ENCODE results near the gene TECPR2.

Gene TECPR2

GRCh38 chr14:102499401-102500157 lies 136.8 kb downstream of the TECPR2 start:
- no peak for DNase-seq

DNA sequence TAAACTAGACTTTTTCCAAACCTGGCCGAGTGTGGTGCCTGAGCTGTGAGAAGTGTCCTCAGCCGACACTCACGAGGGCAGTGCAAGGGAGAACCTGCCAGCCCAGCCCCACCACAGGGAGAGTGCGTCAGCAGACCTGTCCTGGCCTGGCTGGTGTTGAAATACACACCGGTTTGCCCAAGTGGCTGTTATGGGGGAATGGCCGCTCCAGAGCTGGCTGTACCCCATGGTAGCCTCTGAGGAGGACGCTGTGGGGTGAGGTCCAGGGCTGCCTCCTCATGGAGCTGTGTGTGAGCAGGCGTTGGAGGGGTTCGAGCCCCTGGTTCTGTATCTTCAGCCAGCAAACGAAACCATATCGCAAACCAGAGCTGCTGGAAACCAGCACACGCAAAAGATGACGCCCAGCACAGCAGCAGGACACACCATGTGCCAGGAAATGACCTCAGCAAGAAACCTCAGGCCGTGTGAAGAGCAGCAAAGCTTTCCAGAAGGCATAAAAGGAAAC lies 137.5 kb downstream of the TECPR2 start:
- DNase-seq: no peak

DNA sequence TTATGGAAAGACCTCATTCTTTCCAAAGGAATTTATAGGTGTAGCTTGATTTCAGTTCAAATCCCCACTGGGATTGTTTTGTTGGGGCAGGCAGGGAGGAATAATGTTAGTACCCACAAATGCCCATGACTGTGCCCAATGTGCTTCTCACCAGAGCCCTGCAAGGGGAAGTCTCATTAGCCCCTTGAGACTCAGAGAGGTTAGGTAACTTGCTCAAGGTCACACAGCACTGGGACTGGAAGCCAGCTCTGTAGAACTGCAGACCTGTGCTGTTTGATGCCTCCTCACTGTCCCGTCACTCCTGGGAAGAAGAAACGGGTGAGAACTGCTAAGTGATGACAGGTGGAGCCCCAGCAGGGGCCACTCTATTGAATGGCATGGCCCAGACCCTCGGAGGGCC lies 138.0 kb downstream of the TECPR2 start:
- no peak for DNase-seq

GRCh38 chr14:102501751-102502315 lies 139.1 kb downstream of the TECPR2 start:
- no peak for DNase-seq

DNA sequence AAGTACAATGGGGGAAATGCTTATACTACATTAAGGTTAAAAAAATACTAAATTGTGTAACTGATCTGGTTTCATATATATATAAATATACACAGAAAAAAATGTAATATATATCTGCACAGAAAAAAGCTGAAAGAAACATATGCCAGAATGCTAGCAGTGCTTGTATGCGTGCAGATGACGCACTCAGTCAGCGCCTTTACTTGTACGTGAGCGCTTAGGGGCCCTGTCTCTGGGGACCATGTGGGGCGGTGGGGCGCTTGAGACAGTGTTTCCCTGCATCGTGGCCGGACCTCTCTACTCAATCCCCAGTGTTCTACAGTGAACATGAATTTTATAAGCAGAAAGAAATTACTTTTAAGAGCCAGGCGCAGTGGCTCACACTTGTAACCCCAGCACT lies 139.8 kb downstream of the TECPR2 start:
- DNase-seq: no peak

DNA sequence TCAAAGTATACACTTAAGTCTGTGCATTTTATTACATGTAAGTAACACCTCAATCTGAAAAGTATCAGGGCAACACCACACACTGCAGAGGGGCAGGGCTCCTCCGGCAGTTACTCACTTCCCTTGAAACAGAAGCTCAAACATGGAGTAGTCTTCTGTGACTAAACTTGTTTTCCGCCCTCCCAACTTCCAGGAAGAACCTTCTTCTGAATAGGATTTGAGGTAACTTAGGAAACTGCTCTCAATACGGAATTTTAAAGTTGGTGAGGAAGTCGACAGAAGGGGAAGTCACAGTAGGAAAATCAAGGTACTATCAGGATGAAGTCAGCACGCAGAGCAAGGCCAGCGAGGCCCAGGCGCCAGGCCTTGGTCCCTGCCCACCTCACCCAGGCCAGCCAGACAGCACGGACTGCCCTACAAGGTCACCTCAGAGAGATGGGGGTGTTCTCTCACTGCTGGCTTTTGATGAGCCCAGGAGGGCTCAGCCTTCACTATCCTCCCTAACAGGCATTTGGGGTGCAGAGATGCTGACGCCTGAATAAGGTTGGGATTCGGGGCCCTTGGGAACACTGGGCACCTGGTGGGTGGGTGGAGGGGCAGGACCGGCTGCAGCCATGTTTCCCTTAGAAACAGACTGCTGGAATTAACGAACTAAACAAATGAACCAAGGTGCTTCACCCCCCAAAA lies 141.0 kb downstream of the TECPR2 start:
- DNase-seq: no peak

DNA sequence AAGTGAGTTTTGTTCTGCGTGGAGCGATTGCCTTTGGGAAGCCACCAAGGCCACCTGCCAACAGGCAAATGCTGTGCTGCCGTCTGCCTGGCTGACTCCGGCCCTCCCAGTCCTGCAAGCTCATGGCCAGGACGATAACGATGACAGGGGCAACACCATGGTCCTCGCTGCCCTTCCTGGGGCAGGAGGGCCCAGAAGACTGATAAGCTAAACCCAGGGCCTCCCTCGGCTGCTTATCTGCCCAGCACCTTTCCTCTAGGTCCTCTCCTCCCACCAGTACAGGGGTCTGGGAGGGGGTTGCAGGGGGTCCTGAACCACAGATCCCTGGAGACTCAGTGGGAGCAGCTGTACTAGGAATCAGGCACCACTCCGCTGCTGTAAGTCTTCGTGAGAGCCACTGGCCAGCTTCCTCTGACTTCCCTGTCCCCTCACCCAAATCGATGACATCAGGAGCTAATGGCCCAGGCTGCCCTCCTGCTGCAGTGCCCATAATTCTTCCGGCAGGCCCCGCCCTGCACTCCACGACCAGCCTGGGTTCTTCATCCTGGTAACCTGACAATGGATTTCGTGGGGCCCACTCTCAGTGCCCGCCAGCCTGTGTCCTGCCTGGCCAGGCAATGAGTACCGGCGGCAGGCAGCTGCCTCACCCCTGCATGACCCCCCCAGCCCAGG lies 141.7 kb downstream of the TECPR2 start:
- no peak for DNase-seq

GRCh38 chr14:102505000-102505619 lies 142.4 kb downstream of the TECPR2 start:
- no peak for DNase-seq

- DNase-seq: no peak
Observed at GRCh38 chr14:102505775-102506625, 143.3 kb downstream of the TECPR2 start.

DNA sequence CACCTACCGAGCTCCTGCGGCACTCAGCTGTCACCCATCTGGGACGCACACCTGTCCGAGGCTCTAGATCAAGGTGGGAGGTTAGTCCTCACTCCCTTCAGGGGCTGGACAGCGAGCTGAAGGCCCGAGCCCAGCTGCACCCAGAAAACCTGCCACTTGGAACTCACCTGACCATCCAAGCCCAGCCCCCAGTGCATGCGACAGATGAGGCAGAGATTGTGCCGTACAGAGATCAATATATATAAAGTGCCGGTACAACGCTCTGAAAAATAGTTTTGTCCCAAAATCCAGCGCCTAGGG lies 143.8 kb downstream of the TECPR2 start:
- no peak for DNase-seq

- DNase-seq: no peak
Observed at GRCh38 chr14:102507081-102507856, 144.5 kb downstream of the TECPR2 start.

GRCh38 chr14:102507857-102508312 lies 145.1 kb downstream of the TECPR2 start:
- no peak for DNase-seq

DNA sequence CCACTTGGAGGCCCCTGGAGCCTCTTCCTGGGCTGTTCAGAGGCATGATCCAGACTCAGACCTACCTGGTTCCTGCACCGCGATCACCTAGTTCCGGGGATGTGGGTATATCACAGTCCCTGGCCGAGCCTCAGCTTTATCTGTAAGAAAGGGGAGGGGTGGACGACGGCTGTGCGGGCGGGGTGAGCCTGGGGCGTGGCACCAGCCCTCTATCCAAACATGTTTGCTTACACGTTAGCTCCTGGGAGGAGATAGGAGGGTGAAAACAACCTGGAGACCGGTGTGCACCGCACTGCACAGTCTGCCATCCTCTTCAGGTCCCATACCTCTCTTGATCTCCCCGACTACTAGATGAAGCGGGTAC lies 145.7 kb downstream of the TECPR2 start:
- DNase-seq: no peak

DNA sequence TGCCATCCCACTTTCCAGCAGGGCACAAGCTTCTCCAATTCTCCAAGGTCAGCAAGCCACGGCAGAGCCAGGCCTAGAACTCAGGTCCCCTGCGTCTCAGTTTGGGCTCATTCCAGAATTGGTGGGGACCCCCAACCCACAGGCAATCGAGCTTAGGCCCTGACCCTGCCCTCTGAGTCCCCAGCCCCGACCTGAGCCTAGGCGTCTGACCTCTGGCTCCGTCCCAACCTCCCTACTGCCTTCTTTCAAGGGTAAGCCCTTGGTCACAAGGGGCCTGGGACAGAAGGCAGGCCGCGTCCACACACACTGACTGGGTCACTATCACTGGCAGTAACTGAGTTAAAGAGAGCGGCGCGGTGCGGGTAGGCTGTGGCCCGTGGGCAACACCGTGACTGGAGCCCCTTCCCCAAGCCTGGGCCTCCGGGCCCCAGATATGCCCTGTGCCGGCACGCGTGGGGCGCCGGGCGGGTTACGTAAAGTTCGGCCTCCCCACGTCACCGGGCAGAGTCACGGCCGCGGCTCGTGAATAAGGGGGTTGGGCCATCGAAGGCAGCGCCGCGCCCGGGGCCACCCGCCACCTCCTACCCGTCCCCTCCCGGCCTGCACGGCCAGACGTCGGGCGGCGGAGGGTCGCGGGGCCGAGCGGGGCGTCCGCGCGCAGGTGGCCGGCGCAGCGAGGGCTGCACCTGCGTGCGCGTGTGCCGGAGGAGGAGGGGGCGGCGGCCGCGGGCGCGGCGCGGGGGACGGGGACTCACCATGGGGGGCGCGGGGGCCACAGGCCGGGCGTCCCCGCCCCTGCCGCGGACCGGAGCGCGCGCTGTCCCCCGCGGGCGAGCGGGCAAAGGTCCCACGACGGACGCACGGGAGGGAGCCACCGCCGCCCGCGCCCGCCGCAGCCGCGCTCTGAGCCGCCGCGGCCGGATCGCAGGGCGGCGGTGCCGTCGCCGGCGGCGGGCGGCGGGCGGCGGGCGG lies 146.3 kb downstream of the TECPR2 start:
- DNase-seq: peak; percentile 30

DNA sequence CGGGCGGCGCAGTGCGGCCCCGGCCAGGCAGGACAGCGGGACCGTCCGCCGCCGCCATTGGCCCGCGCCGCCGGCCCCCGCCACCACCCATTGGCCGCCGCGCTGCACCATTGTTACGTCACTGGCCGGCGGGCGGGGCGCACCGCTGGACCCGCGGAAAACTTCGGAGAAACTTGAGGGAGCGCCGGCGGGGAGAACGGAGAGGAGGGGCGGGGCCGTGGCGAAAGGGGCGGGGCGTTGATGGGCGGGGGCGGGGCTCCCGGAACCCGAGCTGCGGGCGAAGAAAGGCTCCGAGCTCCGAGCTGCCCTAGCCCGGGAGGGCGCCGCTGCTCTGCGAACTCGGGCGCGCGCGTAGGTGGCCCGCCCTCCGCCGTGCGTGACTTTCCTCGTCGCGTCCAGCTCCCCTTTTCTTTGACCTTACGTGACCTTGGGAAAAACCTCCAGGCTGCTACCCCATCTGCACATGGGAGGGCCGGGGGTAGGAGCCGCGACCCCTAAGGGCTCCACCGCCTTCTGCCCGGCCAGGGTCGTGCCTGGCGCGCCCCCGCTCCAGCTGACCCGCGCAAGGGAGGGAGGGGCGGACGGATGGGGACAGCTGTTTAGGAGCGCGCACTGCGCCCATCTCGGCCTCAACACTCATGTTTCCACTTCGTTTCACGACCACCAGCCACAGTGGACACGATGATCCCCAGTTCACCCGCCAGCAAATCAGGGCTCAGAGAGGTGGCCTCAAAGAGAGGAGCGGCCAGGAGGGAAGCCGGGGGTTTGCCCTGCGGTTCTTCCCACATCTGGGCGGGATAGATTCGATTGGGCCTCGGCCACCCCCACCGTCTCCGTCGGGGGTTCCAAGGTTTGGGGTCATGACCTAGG lies 147.2 kb downstream of the TECPR2 start, which contains the start of gene ANKRD9:
ANKRD9 (minus strand) TSS at position 31 of the 870 bp plus-strand sequence. CDS start 1,887 bp downstream, outside the sequence.
- DNase-seq: peak; percentile 80

DNA sequence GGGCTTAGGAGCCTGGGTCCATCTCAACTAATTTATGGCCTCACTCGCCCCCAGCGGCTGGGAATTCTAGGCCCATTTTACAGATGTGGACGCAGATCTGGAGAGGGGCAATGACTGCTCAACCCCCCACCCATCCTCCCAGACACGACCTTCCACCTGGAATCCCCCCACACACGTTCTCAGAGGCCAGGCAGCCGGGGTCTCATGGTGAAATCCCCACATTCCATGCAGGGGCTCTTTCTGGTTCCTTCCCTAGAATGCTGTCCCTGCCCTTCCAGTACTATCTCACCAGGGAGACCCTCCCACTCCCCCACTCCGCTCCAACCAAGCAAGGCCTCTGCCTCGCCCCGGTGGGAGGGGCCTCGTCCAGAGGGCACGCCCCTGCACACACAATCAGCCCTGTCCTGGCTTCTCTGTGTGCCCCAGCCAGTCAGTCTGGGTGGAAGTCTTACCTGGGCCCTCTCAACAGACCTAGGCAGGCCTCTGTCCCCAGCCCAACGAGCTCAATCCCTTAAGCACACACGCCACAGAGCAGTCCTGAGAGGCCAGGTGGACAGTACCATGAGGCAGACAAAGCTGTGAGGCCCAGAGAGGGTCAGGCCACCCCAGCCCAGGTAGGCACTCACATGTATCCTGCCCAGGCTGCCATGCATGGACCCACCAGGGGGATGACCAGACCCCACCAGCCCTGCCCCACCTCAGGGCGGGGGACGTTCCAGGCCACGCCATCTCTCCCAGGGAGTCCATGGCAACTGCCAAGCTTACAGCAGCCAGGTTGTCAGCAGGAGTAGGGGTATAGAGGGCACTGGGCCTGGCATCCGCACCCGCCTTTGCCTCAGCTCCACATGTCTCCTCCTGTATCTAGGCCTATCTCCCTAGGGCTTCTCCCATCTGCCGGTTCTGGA lies 148.1 kb downstream of the TECPR2 start:
- DNase-seq: no peak

DNA sequence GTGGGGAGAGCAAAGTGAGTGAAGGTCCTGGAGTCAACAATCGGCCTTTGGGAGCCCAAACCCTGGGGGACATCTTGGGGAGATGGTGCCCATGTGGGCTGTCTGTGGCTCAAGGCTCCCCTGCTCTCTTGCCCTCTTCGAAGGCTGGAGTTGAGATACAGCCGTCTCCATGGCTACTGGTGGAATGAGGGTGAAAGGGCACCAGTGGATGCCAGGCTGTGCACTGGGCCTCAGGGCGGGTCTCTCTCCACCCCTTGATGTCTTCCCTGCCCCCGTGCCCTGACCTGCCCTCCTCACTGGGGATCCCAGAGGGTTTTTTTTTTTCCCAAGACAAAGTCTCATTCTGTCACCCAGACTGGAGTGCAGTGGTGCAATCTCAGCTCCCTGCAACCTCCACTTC lies 148.8 kb downstream of the TECPR2 start:
- DNase-seq: no peak

DNA sequence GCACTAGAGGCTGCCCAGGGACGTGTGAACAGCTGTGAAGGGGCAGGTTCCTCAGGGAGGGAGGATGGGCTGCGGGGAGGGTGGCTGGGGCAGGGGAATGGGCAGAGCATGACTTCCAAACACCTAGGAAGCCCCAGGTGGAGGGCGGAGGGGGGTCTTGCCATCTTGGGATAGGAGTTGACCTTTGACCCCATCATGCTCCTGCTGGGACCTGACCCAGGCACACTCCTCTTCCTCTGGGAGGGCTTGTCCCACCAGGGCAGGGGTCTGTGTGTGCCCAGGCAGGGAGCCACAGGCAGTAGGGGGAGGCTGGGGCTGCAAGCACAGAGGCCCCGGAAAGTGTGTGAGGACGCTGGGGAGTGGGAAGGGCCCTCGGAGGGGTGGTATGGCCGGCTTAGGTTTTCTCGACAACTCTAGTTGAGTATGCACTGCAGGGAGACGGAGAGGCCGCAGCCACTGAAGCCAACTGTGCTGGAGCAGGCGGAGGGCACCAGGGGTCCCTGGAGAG lies 150.1 kb downstream of the TECPR2 start:
- no peak for DNase-seq
